Coronary artery (tissue), 2 donors: ENCODE data around the gene KCNG2.
A peak's percentile ranks its signal among the peaks of the same experiment; 100 is the strongest.

Source experiments
- DNase-seq: peaks from one replicate; pipeline ENCODE4 v3.0.0-alpha.2; 2017; ENCODE audit warnings: low spot score
- H3K27ac ChIP-seq, 2 donors: fragments of 200-600 bp; sonication (generic); one replicate each; pipeline ENCODE4 v1.5.1; 2016 to 2019
- H3K4me3 ChIP-seq: fragments of 200-600 bp; sonication (generic); 2 replicates; pipeline ENCODE4 v1.5.1; 2016; ENCODE audit warnings: mild to moderate bottlenecking, moderate library complexity
- TF ChIP-seq, protein P1 (sequence below): fragments of 200-600 bp; sonication (generic); IDR thresholded peaks from one replicate; pipeline ENCODE4 v1.5.1; 2019; ENCODE audit warnings: antibody characterized with exemption

The KCNG2 gene

DNA sequence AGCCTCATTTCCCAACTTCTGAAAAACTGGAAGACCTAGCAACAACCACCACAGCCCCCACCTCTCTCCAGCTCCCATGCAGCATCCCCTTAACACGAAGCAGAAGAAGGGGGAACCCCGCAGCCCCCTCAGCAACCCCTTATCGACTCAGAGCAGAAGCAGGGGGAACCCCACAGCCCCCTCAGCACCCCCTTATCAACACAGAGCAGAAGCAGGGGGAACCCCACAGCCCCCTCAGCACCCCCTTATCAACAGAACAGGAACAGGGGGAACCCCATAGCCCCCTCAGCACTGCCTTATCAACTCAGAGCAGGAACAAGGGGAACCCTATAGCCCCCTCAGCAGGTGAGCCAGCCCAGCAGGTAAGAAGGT is 147.0 kb downstream of the KCNG2 start:
- Histone ChIP-seq H3K4me3 (no peak overlapping the region), H3K27ac (no peak overlapping the region)
- DNase-seq, result no peak
- TF ChIP-seq, protein P1, sequence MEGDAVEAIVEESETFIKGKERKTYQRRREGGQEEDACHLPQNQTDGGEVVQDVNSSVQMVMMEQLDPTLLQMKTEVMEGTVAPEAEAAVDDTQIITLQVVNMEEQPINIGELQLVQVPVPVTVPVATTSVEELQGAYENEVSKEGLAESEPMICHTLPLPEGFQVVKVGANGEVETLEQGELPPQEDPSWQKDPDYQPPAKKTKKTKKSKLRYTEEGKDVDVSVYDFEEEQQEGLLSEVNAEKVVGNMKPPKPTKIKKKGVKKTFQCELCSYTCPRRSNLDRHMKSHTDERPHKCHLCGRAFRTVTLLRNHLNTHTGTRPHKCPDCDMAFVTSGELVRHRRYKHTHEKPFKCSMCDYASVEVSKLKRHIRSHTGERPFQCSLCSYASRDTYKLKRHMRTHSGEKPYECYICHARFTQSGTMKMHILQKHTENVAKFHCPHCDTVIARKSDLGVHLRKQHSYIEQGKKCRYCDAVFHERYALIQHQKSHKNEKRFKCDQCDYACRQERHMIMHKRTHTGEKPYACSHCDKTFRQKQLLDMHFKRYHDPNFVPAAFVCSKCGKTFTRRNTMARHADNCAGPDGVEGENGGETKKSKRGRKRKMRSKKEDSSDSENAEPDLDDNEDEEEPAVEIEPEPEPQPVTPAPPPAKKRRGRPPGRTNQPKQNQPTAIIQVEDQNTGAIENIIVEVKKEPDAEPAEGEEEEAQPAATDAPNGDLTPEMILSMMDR, result no peak

DNA sequence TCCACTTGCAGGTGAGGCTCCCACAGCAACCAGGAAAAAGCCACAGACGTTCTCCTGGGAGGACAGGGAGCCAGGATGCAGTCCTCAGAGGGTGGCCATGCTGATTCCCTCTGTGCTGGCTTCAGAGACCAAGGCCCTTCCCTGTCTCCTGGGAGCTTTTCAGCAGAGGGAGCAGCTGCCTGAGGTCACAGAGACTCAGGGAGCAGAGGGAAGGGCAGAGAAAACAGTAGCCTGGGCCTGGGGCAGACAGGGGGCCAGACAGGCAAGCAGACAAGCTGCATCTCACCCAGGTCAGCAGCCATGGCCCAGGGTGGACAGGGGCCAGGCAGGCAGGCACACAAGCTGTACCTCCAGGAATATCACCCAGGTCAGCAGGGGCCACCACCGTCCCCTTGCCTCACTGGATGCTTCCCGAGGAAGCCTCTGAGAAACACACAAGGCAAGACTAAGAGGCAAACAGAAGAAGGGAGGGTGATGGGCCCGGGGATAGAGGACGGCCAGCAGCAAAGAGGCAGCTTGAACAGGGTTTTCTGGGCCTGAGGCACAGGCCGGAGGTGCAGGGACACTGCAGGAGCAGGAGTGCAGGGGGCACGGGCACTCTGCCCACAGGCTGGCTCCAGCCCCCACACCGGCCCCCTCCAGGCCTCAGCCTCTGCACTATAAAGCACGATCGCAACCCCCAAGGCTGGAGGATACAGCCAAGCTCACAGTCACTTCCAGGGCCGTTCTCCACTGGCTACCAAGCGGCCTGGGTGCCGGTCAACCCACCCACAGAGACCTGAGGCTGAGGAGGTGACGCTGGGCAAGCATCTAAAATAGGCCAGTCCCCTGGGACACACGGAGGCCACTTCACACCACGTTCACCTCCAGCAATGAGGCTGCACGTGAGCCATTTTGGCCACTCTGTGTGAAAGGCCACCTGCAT is 147.6 kb downstream of the KCNG2 start:
- Histone ChIP-seq H3K27ac (no peak overlapping the region), H3K4me3 (no peak overlapping the region)
- TF ChIP-seq, protein P1, result no peak
- DNase-seq, result peak; percentile 70

DNA sequence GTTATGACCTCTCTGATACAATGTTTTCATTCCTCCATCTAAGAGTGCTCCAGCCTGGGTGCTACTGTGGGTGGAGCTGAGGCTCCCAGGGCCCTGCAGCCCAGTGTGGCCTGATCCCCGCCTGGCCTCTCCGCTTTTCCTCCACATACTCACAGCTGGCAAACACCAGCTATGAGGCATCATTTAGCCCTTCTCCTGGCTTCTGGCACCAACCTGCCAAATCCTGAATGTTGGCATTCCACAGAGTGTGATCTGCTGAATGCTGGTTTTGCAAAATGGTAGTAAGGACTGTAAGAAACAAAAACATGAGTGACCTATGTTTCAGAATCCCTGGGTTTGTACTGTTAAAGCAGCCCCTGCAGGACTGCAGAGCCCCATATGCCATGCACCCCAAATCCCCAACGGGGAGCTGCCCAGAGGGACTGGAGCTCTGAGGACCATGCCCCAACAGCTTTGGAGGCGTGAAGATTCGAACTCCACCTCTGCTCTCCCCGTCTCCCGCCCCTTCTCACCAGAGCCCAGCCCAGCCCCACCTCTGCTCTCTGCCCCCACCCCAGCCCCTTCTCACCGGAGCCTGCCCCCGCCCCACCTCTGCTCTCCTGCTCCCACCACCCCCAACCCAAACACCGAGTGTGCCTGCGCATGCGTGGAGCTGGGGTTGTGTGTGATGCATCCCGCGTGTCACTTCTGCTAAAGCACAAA is 149.5 kb downstream of the KCNG2 start:
- TF ChIP-seq, protein P1, result no peak
- DNase-seq, result peak; percentile 49
- Histone ChIP-seq H3K27ac (no peak overlapping the region), H3K4me3 (no peak overlapping the region)

DNA sequence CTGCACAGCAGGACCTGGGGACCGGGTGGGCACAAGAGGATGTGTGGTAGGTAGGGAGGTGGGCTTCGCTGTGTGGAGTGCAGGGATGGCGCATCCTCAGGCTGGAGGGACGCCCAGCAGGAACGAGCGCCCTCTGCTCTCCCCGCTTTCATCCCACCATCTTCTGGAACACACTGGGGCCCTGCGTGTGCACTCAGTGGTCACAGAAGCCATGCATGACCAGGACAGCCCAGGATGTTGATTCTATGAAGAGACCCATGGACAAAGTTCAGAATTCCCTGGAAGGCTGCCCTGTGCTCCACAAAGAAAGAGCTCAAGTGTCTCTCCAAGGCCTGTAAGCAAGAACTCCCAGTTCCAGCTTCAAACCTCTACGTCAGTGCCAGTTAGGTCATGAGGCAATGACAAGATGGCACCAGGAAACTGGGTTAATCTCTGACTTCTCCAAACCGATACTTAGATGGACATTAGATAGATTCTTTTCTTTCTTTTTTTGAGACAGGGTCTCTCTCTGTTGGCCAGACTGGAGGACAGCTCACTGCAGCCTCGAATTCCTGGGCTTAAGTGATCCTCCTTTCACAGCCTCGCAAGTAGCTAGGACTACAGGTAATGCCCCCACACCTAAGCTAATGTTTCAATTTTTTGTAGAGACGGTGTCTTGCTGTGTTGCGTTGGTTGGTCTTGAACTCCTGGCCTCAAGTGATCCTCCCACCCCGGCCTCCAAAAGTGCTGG is 150.3 kb downstream of the KCNG2 start:
- Histone ChIP-seq H3K4me3 (no peak overlapping the region), H3K27ac (no peak overlapping the region)
- peak; percentile 50 for DNase-seq
- TF ChIP-seq, protein P1, result no peak

DNA sequence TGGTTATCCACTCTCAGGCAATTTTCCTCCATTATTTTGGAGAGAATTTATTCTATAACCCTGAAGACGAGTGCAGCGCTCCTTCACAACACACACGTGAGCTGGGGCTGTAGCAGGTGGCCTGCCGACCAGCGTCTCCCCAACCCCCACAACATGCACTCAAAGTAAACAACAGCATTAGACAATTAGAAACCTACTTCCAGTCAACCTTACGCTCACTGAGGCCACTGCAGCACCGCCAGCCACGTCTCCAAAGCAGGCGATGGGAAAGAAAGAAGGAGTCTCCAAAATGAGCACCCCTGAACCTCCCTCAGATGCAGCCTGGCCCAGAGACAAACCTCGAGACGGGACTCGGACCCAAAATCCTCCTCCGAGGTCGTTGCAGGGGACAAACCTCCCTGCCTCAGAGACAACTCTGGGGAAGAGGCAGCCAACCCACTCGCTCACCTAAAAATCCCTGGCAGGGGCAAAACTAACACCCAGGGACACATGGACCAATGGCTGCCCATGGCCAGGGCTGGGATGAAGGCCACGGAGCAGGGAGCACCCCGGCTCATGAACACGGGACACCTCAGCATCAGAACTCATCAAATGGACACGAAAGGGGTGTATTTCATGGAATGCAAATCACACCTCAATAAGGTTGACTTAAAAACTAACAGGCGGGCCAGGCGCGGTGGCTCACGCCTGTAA is 151.1 kb downstream of the KCNG2 start:
- peak; percentile 64 for DNase-seq

More for the DNA sequence above, 151.1 kb downstream of the KCNG2 start:
- TF ChIP-seq, protein P1, result no peak
- Histone ChIP-seq H3K4me3 (peak overlapping the region; percentile 31), H3K27ac (peak overlapping the region in 1 of 2 donors; percentile 3)
